Common myeloid progenitor, CD34-positive (primary cell): ENCODE results near the gene KNDC1.

ENCODE experiments used
- CTCF ChIA-PET: fragments of 350-600 bp; sonication (Branson Sonifier 250); formaldehyde crosslinking; loops from one replicate; lab custom pipeline; 2021; ENCODE audit warnings: antibody characterized with exemption; lab: Charles Lee
- POLR2A ChIA-PET: fragments of 350-600 bp; sonication (Branson Sonifier 250); formaldehyde crosslinking; loops from one replicate; lab custom pipeline; 2021; ENCODE audit warnings: antibody characterized with exemption; lab: Charles Lee
- DNase-seq, 3 donors: peaks; one replicate each; pipeline versions ENCODE4 v3.0.0 to v3.0.0-alpha.2; 2013
- H3K27ac ChIP-seq, 2 experiments: 1 replicate in 1 of 2; 2 replicates in 1 of 2; pipeline ENCODE4 v1.7.0; 2013; ENCODE audit warnings: inconsistent platforms in 2 of 2, low read length in 2 of 2, mild to moderate bottlenecking in 2 of 2, low read depth in 1 of 2, moderate library complexity in 1 of 2; ENCODE audit not compliant: severe bottlenecking in 2 of 2, insufficient read depth in 1 of 2, poor library complexity in 1 of 2
- H3K27me3 ChIP-seq, 5 experiments: replicated peaks in 2 of 5; 1 replicate in 3 of 5; 2 replicates in 2 of 5; pipeline versions ENCODE4 v1.6.1 to v1.7.0; 2013; ENCODE audit warnings: low read length in 4 of 5, mild to moderate bottlenecking in 2 of 5, moderate library complexity in 2 of 5, inconsistent platforms in 1 of 5; ENCODE audit not compliant: insufficient read depth in 5 of 5, control insufficient read depth in 4 of 5
- H3K36me3 ChIP-seq, 4 experiments: 1 replicate in 2 of 4; 2 replicates in 2 of 4; pipeline versions ENCODE4 v1.6.1 to v1.7.0; 2013; ENCODE audit warnings: low read length in 3 of 4, control low read depth in 1 of 4, mild to moderate bottlenecking in 1 of 4; ENCODE audit not compliant: control insufficient read depth in 4 of 4, insufficient read depth in 4 of 4
- H3K4me1 ChIP-seq, 4 experiments: 1 replicate in 3 of 4; 2 replicates in 1 of 4; pipeline versions ENCODE4 v1.6.1 to v1.7.1; 2013; ENCODE audit warnings: low read length in 3 of 4, mild to moderate bottlenecking in 3 of 4, control low read depth in 1 of 4, inconsistent platforms in 1 of 4, moderate library complexity in 1 of 4; ENCODE audit not compliant: control insufficient read depth in 4 of 4, insufficient read depth in 4 of 4; ENCODE audit errors: control extremely low read depth in 1 of 4
- H3K4me3 ChIP-seq, 7 experiments: 1 replicate in 4 of 7; 2 replicates in 3 of 7; pipeline versions ENCODE4 v1.5.1 to v1.7.0; 2013; ENCODE audit warnings: mild to moderate bottlenecking in 7 of 7, low read length in 6 of 7, moderate library complexity in 6 of 7, inconsistent platforms in 2 of 7, low read depth in 2 of 7, control low read depth in 1 of 7; ENCODE audit not compliant: insufficient read depth in 4 of 7, control insufficient read depth in 1 of 7; ENCODE audit errors: extremely low read depth in 1 of 7
- H3K9me3 ChIP-seq, 5 experiments: 1 replicate in 4 of 5; 2 replicates in 1 of 5; pipeline versions ENCODE4 v1.6.1 to v1.7.1; 2013; ENCODE audit warnings: low read length in 4 of 5, mild to moderate bottlenecking in 2 of 5, inconsistent platforms in 1 of 5, low read depth in 1 of 5, moderate library complexity in 1 of 5; ENCODE audit not compliant: control insufficient read depth in 4 of 5, insufficient read depth in 2 of 5; ENCODE audit errors: control extremely low read depth in 1 of 5
- WGBS: methylation state at CpG from one replicate; pipeline ENCODE4 v1.1.5; 2013; ENCODE audit not compliant: insufficient coverage; 5-methylcytosine and 5-hydroxymethylcytosine counted together

KNDC1 gene

DNA sequence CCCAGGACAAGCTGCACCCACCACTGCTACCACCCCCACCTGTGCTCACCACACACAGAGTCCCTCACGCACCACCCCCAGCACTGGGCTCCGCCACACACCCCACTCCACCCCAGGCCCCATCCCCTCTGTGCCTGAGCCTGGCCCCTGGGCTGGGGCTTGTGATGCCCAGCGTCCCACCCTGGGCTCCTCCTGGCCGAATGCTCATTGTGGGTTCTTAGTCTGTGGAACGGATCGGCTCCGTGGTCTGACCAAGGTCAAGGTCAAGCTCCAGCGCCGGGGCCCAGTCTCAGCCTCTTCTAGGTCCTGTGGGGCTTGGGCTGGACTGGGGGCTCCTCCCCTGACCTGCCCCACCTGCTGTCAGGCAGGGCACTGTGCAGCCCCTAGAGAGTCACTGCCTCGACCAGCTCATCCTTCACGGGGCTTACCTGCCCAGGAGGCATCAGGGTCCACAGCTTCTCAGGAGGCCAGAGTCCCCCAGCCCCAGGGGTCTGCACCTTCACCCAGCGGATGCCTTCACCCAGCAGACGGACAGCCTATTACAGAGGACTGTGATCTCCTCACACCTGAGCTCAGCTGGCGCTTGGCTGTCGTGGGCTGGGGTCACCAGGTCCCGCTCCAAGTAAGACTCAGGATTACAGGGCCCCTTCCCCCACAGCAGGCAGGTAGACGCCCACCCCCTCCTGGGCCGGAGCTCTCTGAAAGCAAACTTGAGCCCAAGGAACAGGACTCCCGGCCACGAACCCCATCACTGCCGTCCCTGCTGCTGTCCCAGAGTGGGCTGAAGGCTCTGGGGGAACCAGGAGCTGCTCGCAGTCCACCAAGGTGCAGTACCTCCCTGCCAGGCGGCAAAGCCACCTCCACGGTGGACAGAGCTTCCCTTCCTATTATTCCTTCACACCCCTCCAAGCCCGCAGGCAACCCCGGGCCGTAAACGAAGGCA, 54.7 kb downstream of the KNDC1 start:
- no peak overlapping the region for H3K4me3 ChIP-seq
- no peak for DNase-seq
- no peaks in the 10 kb centered on the region for H3K9me3 ChIP-seq
- CTCF ChIA-PET = interaction anchor here (1.0 kb wide), 1 partner anchor 31 kb away, joined by 3 read pairs; no protein-coding TSS in a partner anchor
- no peaks in the 10 kb centered on the region for H3K36me3 ChIP-seq
- no peak overlapping the region for H3K27ac ChIP-seq
- peaks cover 0 to 37% (median 6%) of the 10 kb centered on the region in 5 experiments for H3K27me3 ChIP-seq
- POLR2A ChIA-PET = no interaction called here
- H3K4me1 ChIP-seq = no peaks in the 10 kb centered on the region
- 85% methylated on average over 20 of the region's 28 CpGs for WGBS

- no peaks in the 10 kb centered on the region for H3K36me3 ChIP-seq
- CTCF ChIA-PET = no interaction called here
- peaks cover 0 to 39% (median 6%) of the 10 kb centered on the region in 5 experiments for H3K27me3 ChIP-seq
- H3K27ac ChIP-seq = no peak overlapping the region
- DNase-seq = no peak
- no peak overlapping the region for H3K4me3 ChIP-seq
- 96% methylated on average over 27 of the region's 27 CpGs for WGBS
- POLR2A ChIA-PET = no interaction called here
- no peaks in the 10 kb centered on the region for H3K4me1 ChIP-seq
- H3K9me3 ChIP-seq = no peaks in the 10 kb centered on the region
These were observed 55.6 kb downstream of the KNDC1 start for GRCh38 chr10:133215586-133215985.

- no peaks in the 10 kb centered on the region for H3K4me1 ChIP-seq
- ChIA-PET CTCF (interaction anchor here (0.6 kb wide), 1 partner anchor 10 kb away, joined by 3 read pairs; no protein-coding TSS in a partner anchor), POLR2A (no interaction called here)
- DNase-seq = no peak
- no peak overlapping the region for H3K27ac ChIP-seq
- 85% methylated on average over 24 of the region's 26 CpGs for WGBS
- H3K9me3 ChIP-seq = no peaks in the 10 kb centered on the region
- no peaks in the 10 kb centered on the region for H3K36me3 ChIP-seq
- peaks cover 0 to 45% (median 10%) of the 10 kb centered on the region in 5 experiments for H3K27me3 ChIP-seq
- H3K4me3 ChIP-seq = no peak overlapping the region
These were observed 56.8 kb downstream of the KNDC1 start for GRCh38 chr10:133216776-133217175.

- ChIA-PET POLR2A (no interaction called here), CTCF (no interaction called here)
- H3K27ac ChIP-seq = no peak overlapping the region
- no peaks in the 10 kb centered on the region for H3K9me3 ChIP-seq
- peaks cover 0 to 45% (median 10%) of the 10 kb centered on the region in 5 experiments for H3K27me3 ChIP-seq
- no peak for DNase-seq
- H3K4me1 ChIP-seq = no peaks in the 10 kb centered on the region
- no peak overlapping the region for H3K4me3 ChIP-seq
- no peaks in the 10 kb centered on the region for H3K36me3 ChIP-seq
- WGBS = 95% methylated on average over 13 of the region's 25 CpGs
These were observed 58.0 kb downstream of the KNDC1 start for GRCh38 chr10:133217800-133218589.

- Histone ChIP-seq H3K36me3 (no peaks in the 10 kb centered on the region), H3K4me1 (no peaks in the 10 kb centered on the region), H3K9me3 (no peaks in the 10 kb centered on the region), H3K27ac (no peak overlapping the region), H3K4me3 (no peak overlapping the region), H3K27me3 (peaks cover 0 to 47% (median 10%) of the 10 kb centered on the region in 5 experiments)
- ChIA-PET CTCF (no interaction called here), POLR2A (no interaction called here)
- DNase-seq = no peak
- 89% methylated on average over 20 of the region's 20 CpGs for WGBS
These were observed 58.9 kb downstream of the KNDC1 start for GRCh38 chr10:133218891-133219290.

GRCh38 chr10:133219782-133220181, 59.8 kb downstream of the KNDC1 start:
- DNase-seq = no peak
- WGBS = 18% methylated on average over 14 of the region's 28 CpGs
- H3K4me3 ChIP-seq = no peak overlapping the region
- CTCF ChIA-PET = interaction anchor here (0.9 kb wide), 1 partner anchor 13 kb away, joined by 3 read pairs; no protein-coding TSS in a partner anchor
- POLR2A ChIA-PET = no interaction called here
- peaks cover 0 to 56% (median 10%) of the 10 kb centered on the region in 5 experiments for H3K27me3 ChIP-seq
- no peaks in the 10 kb centered on the region for H3K9me3 ChIP-seq
- no peaks in the 10 kb centered on the region for H3K4me1 ChIP-seq
- H3K27ac ChIP-seq = no peak overlapping the region
- H3K36me3 ChIP-seq = no peaks in the 10 kb centered on the region
